ENCODE data around the gene PIP5K1B.
A peak's percentile ranks its signal among the peaks of the same experiment; 100 is the strongest.

PIP5K1B gene

GRCh38 chr9:68852941-68853340 is 147.9 kb downstream of the PIP5K1B start:
- no peak for DNase-seq (ENCODE audit: low read depth, low spot score)

- no peak for DNase-seq (ENCODE audit: low read depth, low spot score)
Observed at GRCh38 chr9:68859347-68859746, 154.3 kb downstream of the PIP5K1B start.

GRCh38 chr9:68860419-68860818 is 155.4 kb downstream of the PIP5K1B start:
- DNase-seq (ENCODE audit: low read depth, low spot score) = no peak

GRCh38 chr9:68861436-68861835 is 156.4 kb downstream of the PIP5K1B start:
- DNase-seq (ENCODE audit: low read depth, low spot score) = no peak

GRCh38 chr9:68867066-68867465 is 162.0 kb downstream of the PIP5K1B start:
- DNase-seq (ENCODE audit: low read depth, low spot score) = no peak

GRCh38 chr9:68869022-68869421 is 164.0 kb downstream of the PIP5K1B start:
- no peak for DNase-seq (ENCODE audit: low read depth, low spot score)

- no peak for DNase-seq (ENCODE audit: low read depth, low spot score)
Observed at GRCh38 chr9:68870086-68870485, 165.0 kb downstream of the PIP5K1B start.

- no peak for DNase-seq (ENCODE audit: low read depth, low spot score)
Observed at GRCh38 chr9:68871236-68871635, 166.2 kb downstream of the PIP5K1B start.

GRCh38 chr9:68872026-68872501 is 167.0 kb downstream of the PIP5K1B start:
- DNase-seq (ENCODE audit: low read depth, low spot score) = peak; percentile 95

GRCh38 chr9:68873179-68873578 is 168.1 kb downstream of the PIP5K1B start:
- no peak for DNase-seq (ENCODE audit: low read depth, low spot score)

GRCh38 chr9:68876273-68876672 is 171.2 kb downstream of the PIP5K1B start:
- no peak for DNase-seq (ENCODE audit: low read depth, low spot score)

- DNase-seq (ENCODE audit: low read depth, low spot score) = no peak
Observed at GRCh38 chr9:68876681-68877080, 171.6 kb downstream of the PIP5K1B start.

- DNase-seq (ENCODE audit: low read depth, low spot score) = no peak
Observed at GRCh38 chr9:68877219-68877618, 172.2 kb downstream of the PIP5K1B start.

GRCh38 chr9:68878450-68878849 is 173.4 kb downstream of the PIP5K1B start:
- no peak for DNase-seq (ENCODE audit: low read depth, low spot score)

GRCh38 chr9:68883224-68883623 is 178.2 kb downstream of the PIP5K1B start:
- no peak for DNase-seq (ENCODE audit: low read depth, low spot score)

GRCh38 chr9:68887232-68887631 is 182.2 kb downstream of the PIP5K1B start:
- no peak for DNase-seq (ENCODE audit: low read depth, low spot score)

GRCh38 chr9:68894502-68894901 is 189.5 kb downstream of the PIP5K1B start:
- no peak for DNase-seq (ENCODE audit: low read depth, low spot score)

GRCh38 chr9:68895741-68896478 is 190.9 kb downstream of the PIP5K1B start:
- DNase-seq (ENCODE audit: low read depth, low spot score) = no peak

GRCh38 chr9:68896486-68896885 is 191.4 kb downstream of the PIP5K1B start:
- no peak for DNase-seq (ENCODE audit: low read depth, low spot score)

- no peak for DNase-seq (ENCODE audit: low read depth, low spot score)
Observed at GRCh38 chr9:68897577-68898145, 192.6 kb downstream of the PIP5K1B start.

GRCh38 chr9:68898781-68899439 is 193.9 kb downstream of the PIP5K1B start:
- no peak for DNase-seq (ENCODE audit: low read depth, low spot score)

GRCh38 chr9:68904454-68904853 is 199.4 kb downstream of the PIP5K1B start:
- no peak for DNase-seq (ENCODE audit: low read depth, low spot score)

- no peak for DNase-seq (ENCODE audit: low read depth, low spot score)
Observed at GRCh38 chr9:68905129-68905528, 200.1 kb downstream of the PIP5K1B start.
